HG03066 (cell line): Measurements from ENCODE around the gene FAIM.
"Not testable (repeated sequence)": the region's sequence is repeated elsewhere in the genome, so short reads cannot be mapped to it uniquely, and the experiment has no call there.

ENCODE experiments used
- ATAC-seq: cut with Tn5 transposase; IDR thresholded peaks from one replicate; pipeline ENCODE4 v1.9.1; 2021; ENCODE audit warnings: low read depth; ENCODE audit not compliant: unreplicated experiment

The FAIM gene

DNA sequence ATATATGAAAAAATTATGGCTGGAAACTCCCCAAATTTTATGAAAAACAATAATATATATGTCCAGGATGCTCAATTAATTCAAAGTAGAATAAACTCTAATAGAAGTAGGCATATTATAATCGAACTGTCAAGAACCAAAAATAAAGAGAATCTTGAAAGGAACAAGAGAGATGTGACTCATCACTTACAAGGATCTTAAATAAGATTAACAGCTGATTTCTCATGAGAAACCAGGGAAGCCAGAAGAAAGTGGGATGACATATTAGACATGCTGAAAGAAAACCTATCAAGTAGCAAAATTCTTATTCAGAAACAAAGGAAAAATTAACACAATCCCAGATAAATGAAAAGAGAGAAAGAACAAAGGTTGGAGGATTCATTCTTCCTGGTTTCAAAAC lies 66.8 kb downstream of the FAIM start:
- no peak for ATAC-seq

- no peak for ATAC-seq
These were observed 69.5 kb downstream of the FAIM start for GRCh38 chr3:138678086-138678485.

GRCh38 chr3:138678874-138679392 lies 70.4 kb downstream of the FAIM start:
- no peak for ATAC-seq

DNA sequence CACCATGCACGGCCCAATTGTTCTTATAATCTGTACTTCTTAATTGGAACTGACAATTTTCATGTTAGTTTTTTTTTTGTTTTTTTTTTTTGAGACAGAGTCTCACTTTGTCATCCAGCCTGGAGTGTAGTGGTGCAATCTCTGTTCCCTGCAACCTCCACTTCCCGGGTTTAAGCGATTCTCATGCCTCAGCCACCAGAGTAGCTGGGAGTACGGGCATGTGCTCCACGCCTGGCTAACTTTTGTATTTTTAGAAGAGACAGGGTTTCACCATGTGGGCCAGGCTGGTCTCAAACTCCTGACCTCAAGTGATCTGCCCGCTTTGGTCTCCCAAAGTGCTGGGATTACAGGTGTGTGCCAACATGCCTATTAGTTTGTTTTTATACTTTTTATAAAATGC lies 72.4 kb downstream of the FAIM start:
- not testable (repeated sequence) for ATAC-seq

DNA sequence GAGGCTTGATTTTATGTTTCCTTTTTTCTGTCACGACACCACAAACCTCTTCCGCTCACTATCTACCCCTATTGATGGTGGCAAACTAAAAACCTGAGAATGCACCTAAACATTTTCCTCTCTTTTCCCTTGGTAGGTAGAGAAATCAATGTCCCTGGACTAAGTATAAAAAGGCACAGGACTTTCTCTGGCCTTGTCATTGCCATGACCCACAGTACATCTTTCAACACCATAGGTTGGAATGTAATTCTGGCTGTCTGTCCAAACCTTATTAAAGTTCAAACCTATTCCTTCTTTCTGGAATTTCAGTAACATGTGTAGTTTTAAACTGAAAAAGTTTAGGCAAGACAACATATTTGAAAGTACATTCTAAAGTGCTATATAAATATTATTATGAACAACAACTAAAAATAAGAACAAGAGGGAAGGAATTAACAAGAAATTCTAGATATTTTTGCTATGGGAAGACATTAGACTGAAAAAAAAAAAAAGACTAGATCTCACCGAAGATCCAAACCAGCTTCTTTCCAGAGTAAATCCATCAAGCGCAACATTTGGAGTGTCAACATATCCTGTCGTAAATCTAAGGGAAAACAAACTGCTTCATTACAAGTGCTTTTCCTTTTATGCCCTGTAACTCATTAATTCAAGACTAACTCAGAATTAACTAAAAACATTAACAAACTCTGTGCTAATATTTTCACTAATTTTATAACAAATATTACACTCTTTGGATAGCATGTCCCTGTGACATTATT lies 73.1 kb downstream of the FAIM start:
- ATAC-seq, result no peak

DNA sequence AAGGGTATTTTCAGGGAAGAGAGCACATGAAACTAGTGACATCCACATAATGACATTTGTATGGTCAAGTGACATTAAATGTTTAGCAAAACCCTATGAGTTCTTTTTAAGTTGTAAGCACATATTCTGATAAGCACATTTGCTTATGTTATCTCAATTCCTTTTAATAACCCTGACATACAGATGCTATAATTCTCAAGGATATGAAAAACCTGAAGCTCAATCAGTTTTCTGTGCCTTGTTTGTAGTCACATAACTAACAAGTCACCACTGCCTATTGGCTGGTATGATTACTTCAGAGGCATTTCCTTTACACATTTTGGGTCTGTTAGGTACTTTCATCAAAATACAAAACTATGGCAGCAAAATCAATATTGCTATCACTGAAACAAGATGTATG lies 74.1 kb downstream of the FAIM start:
- ATAC-seq, result no peak
